ENCODE data around the gene GABRA5. TPM values are rescaled to one million over a fixed set of nuclear protein-coding genes. Genes with fewer than 3 reads are reported as not detected.

Gene GABRA5
- total RNA-seq, 2 experiments from 2014 or later, result not detected

DNA sequence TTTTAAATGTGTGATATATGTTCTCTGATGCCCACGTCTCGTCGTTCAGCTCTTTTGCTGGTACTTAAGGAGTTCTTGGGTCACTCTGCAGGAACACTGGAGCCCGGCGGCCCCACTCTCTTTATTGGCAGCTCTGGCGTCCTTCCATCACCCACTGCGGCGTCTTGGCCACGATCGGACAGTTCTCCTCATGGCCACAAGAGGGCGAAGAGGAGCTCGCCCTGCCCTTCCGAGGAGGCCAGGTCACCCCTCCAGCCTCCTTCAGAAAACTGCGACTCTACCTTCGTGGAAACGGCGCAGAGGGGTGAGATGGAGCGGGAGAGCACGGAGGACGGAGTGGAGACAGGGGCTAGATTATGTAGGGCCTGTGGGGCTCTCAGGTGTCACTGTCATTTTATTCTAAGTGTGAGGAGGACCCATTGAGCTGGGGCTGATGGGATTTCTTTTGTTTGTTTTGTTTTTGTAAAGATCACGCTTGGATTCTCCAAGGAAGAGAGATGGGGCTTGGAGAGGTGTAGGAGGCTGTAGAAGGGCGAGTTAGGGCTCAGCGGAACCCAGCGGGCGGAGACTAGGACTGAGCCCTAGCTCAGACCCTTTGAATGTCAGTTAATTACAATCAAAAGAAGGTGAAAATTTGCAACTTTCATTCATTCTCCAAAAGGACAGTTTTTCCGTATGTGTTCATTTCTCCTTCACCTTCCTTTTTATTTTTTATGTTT, 28.0 kb upstream of the GABRA5 start:
- no TSS peak for BruUV-seq (replicated peaks)
- DNase-seq (ENCODE audit: low spot score), result peak; percentile 15
- TF ChIP-seq CTCF (conservative IDR thresholded peaks at IDR 0.05; ENCODE audit: low read length) (peak; percentile 82), EZH2phosphoT487 (IDR thresholded peaks at IDR 0.05; ENCODE audit: borderline replicate concordance, low read depth, low read length) (no peak)
- H3K27ac ChIP-seq (ENCODE audit: low read depth, low read length, poor library complexity, severe bottlenecking), result no peak overlapping the region
- H3K4me2 ChIP-seq (ENCODE audit: low read length), result no peak overlapping the region
- H4K20me1 ChIP-seq (ENCODE audit: insufficient read depth, low read length), result no peaks in the 10 kb centered on the region
- intact Hi-C loops (cut with micrococcal nuclease; ENCODE audit: unreplicated experiment), result no loop called here
- H3K4me3 ChIP-seq (ENCODE audit: low read depth, low read length, poor library complexity, severe bottlenecking), result no peak overlapping the region
- no peaks in the 10 kb centered on the region for H3K9me2 ChIP-seq (ENCODE audit: insufficient read depth, low read length)
- H3K36me3 ChIP-seq (ENCODE audit: insufficient read depth, low read length), result no peaks in the 10 kb centered on the region
- POLR2A ChIA-PET, result no interaction called here
- CTCF ChIA-PET (ENCODE audit: unreplicated experiment), result interaction anchor here (1.0 kb wide), 1 partner anchor 555 kb away, joined by 3 read pairs; no protein-coding TSS in a partner anchor
- no peaks in the 10 kb centered on the region for H3K79me2 ChIP-seq (ENCODE audit: insufficient read depth, low read depth, low read length)
- no peaks in the 10 kb centered on the region for H3K4me1 ChIP-seq (ENCODE audit: insufficient read depth, low read length, poor library complexity, severe bottlenecking)
- no peak overlapping the region for H2AFZ ChIP-seq (ENCODE audit: low read length)
- H3K9me3 ChIP-seq (ENCODE audit: low read length), result no peaks in the 10 kb centered on the region

DNA sequence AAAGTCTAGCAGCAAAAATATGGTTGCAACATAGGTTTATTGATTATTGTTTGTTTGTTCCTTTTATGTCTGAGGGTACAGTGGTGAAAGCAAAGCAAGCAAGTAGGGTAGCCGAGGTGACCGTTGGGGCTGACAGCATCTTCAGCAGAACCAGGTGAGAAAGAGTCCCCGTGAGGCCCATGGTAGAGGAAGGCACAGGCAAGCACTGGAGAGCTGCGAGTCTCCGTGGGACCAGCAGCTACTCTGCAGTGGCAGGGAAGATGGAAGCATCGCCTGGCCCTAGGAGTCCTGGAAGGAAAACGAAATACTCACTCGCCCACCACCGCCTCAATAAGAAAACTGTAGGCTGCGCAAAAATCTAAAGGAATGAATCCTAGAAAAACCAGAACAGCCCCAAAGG, 25.3 kb upstream of the GABRA5 start:
- Histone ChIP-seq H2AFZ (ENCODE audit: low read length) (no peak overlapping the region), H3K4me2 (ENCODE audit: low read length) (no peak overlapping the region), H3K4me3 (ENCODE audit: low read depth, low read length, poor library complexity, severe bottlenecking) (no peak overlapping the region), H3K9me2 (ENCODE audit: insufficient read depth, low read length) (no peaks in the 10 kb centered on the region), H3K27ac (ENCODE audit: low read depth, low read length, poor library complexity, severe bottlenecking) (no peak overlapping the region), H3K79me2 (ENCODE audit: insufficient read depth, low read depth, low read length) (no peaks in the 10 kb centered on the region), H3K4me1 (ENCODE audit: insufficient read depth, low read length, poor library complexity, severe bottlenecking) (no peaks in the 10 kb centered on the region), H3K36me3 (ENCODE audit: insufficient read depth, low read length) (no peaks in the 10 kb centered on the region), H4K20me1 (ENCODE audit: insufficient read depth, low read length) (no peaks in the 10 kb centered on the region), H3K9me3 (ENCODE audit: low read length) (no peaks in the 10 kb centered on the region)
- ChIA-PET POLR2A (no interaction called here), CTCF (ENCODE audit: unreplicated experiment) (no interaction called here)
- DNase-seq (ENCODE audit: low spot score), result no peak
- intact Hi-C loops (cut with micrococcal nuclease; ENCODE audit: unreplicated experiment), result no loop called here
- no TSS peak for BruUV-seq (replicated peaks)
- no peak for TF ChIP-seq EZH2phosphoT487 (IDR thresholded peaks at IDR 0.05; ENCODE audit: borderline replicate concordance, low read depth, low read length)
- TF ChIP-seq CTCF (conservative IDR thresholded peaks at IDR 0.05; ENCODE audit: low read length), result no peak

DNA sequence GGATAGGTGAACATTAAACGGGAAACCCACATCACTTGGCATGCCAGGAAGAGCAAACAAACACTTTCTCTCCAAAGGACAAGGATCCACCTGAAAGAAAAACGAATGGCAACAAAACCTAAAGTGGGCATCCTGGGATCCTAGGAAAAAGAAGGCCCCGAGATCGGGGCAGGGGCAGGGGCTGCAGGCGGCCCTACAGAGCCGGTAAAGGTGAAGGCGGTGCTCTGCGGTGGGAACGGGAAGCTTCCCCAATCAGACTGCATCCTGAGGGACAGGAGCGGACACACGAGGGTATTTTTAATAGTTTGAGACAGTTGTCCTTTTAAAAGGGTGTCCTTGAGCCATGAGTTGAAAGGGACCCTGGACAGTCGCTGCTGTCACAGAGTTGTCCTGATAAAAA, 24.9 kb upstream of the GABRA5 start:
- Histone ChIP-seq H3K9me2 (ENCODE audit: insufficient read depth, low read length) (no peaks in the 10 kb centered on the region), H4K20me1 (ENCODE audit: insufficient read depth, low read length) (no peaks in the 10 kb centered on the region), H3K9me3 (ENCODE audit: low read length) (no peaks in the 10 kb centered on the region), H3K79me2 (ENCODE audit: insufficient read depth, low read depth, low read length) (no peaks in the 10 kb centered on the region), H3K27ac (ENCODE audit: low read depth, low read length, poor library complexity, severe bottlenecking) (no peak overlapping the region), H2AFZ (ENCODE audit: low read length) (no peak overlapping the region), H3K36me3 (ENCODE audit: insufficient read depth, low read length) (no peaks in the 10 kb centered on the region), H3K4me1 (ENCODE audit: insufficient read depth, low read length, poor library complexity, severe bottlenecking) (no peaks in the 10 kb centered on the region), H3K4me2 (ENCODE audit: low read length) (no peak overlapping the region), H3K4me3 (ENCODE audit: low read depth, low read length, poor library complexity, severe bottlenecking) (no peak overlapping the region)
- intact Hi-C loops (cut with micrococcal nuclease; ENCODE audit: unreplicated experiment), result no loop called here
- no peak for DNase-seq (ENCODE audit: low spot score)
- POLR2A ChIA-PET, result no interaction called here
- no TSS peak for BruUV-seq (replicated peaks)
- CTCF ChIA-PET (ENCODE audit: unreplicated experiment), result no interaction called here
- TF ChIP-seq CTCF (conservative IDR thresholded peaks at IDR 0.05; ENCODE audit: low read length), result no peak
- TF ChIP-seq EZH2phosphoT487 (IDR thresholded peaks at IDR 0.05; ENCODE audit: borderline replicate concordance, low read depth, low read length), result no peak

Measured in OCI-LY7 (cell line).